ENCODE measurements around the gene UTP14C.

The UTP14C gene

DNA sequence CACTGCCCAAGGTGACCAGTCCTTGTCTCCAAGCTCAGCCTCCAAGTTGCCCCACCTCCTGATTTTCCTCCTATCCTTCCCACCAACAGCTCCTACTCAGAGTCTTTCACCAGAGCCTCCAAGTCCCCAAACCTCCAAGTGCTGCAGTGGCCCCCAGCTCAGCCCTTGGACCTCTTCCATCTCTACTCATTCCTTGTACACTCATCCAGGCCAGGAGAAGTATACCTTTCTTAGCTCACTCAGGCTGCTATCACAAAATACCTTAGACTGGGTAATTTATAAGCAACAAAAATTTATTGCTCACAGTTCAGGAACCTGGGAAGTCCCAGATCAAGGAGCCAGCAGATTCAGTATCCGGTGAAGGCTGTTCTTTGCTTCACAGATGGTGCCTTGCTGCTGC lies 24.6 kb upstream of the UTP14C start:
- Histone ChIP-seq H3K9ac (no peak overlapping the region), H3K4me3 (IDR thresholded peaks at IDR 0.05; ENCODE audit: insufficient read depth, low read depth, low read length) (no peak overlapping the region), H3K36me3 (ENCODE audit: insufficient read depth) (no peaks in the 10 kb centered on the region), H3K79me2 (ENCODE audit: insufficient read depth, low read depth) (no peaks in the 10 kb centered on the region), H3K27me3 (ENCODE audit: insufficient read depth, low read depth) (no peaks in the 10 kb centered on the region), H3K4me2 (no peak overlapping the region), H2AFZ (ENCODE audit: low read depth) (no peak overlapping the region), H3K27ac (no peak overlapping the region), H3K4me1 (ENCODE audit: low read depth, poor library complexity, severe bottlenecking) (peaks cover 4% of the 10 kb centered on the region), H4K20me1 (ENCODE audit: insufficient read depth) (no peaks in the 10 kb centered on the region)
- TF ChIP-seq CTCF (conservative IDR thresholded peaks at IDR 0.05; ENCODE audit: low read depth, low read length), result no peak

DNA sequence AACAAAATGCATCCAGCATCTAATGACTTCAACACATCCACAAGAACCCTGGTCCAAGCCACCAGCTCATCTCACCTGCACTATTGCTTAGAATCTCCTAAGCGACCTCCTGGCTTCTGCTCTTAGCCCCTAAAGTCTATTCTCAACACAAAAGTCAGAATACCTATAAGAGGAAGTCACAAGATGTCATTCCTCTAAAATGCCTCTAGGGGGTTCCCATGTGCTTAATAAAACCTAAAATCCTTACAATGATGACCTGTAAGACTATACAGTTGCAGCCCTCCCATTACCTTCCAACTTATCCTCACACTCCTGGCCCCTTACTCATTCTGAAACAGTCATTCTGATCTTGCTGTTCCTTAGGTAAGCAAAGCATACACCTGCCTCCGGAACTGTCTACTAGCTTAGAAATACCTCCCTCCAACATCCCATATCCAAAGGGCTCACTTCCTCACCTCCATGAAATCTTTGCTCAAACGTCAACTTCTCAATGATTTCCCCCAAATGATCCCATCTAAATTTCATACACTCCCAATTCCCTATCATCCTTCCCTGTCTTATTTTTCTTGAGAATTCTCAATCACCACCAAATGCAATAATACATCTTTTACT lies 23.3 kb upstream of the UTP14C start:
- Histone ChIP-seq H3K27me3 (ENCODE audit: insufficient read depth, low read depth) (no peaks in the 10 kb centered on the region), H3K9ac (no peak overlapping the region), H3K4me3 (IDR thresholded peaks at IDR 0.05; ENCODE audit: insufficient read depth, low read depth, low read length) (no peak overlapping the region), H3K4me1 (ENCODE audit: low read depth, poor library complexity, severe bottlenecking) (peaks cover 4% of the 10 kb centered on the region), H4K20me1 (ENCODE audit: insufficient read depth) (no peaks in the 10 kb centered on the region), H3K27ac (no peak overlapping the region), H3K36me3 (ENCODE audit: insufficient read depth) (no peaks in the 10 kb centered on the region), H2AFZ (ENCODE audit: low read depth) (no peak overlapping the region), H3K4me2 (no peak overlapping the region), H3K79me2 (ENCODE audit: insufficient read depth, low read depth) (no peaks in the 10 kb centered on the region)
- TF ChIP-seq CTCF (conservative IDR thresholded peaks at IDR 0.05; ENCODE audit: low read depth, low read length), result peak; percentile 53

DNA sequence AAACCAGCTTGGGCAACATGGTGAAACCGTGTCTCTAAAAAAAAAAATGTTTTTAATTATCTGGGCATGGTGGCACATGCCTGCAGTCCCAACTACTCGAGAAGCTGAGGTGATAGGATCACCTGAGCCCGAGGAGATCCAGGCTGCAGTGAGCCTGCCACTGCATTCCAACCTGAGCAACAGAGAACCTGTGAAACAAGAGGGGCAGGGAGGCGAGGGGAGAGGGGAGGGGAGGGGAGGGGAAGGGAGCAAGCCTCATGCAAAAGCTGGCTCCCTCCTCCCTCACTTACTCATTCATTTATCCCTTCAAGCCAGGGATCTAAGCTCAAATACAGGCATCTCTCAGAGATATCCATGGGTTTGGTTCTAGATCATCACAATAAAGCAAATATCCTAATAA lies 22.1 kb upstream of the UTP14C start:
- no peak overlapping the region for H3K27ac ChIP-seq
- no peak overlapping the region for H3K4me3 ChIP-seq (IDR thresholded peaks at IDR 0.05; ENCODE audit: insufficient read depth, low read depth, low read length)
- no peak overlapping the region for H3K9ac ChIP-seq
- H4K20me1 ChIP-seq (ENCODE audit: insufficient read depth), result no peaks in the 10 kb centered on the region
- no peak for TF ChIP-seq CTCF (conservative IDR thresholded peaks at IDR 0.05; ENCODE audit: low read depth, low read length)
- H3K4me2 ChIP-seq, result no peak overlapping the region
- H3K79me2 ChIP-seq (ENCODE audit: insufficient read depth, low read depth), result no peaks in the 10 kb centered on the region
- H3K27me3 ChIP-seq (ENCODE audit: insufficient read depth, low read depth), result no peaks in the 10 kb centered on the region
- no peak overlapping the region for H2AFZ ChIP-seq (ENCODE audit: low read depth)
- H3K4me1 ChIP-seq (ENCODE audit: low read depth, poor library complexity, severe bottlenecking), result peaks cover 4% of the 10 kb centered on the region
- H3K36me3 ChIP-seq (ENCODE audit: insufficient read depth), result no peaks in the 10 kb centered on the region

DNA sequence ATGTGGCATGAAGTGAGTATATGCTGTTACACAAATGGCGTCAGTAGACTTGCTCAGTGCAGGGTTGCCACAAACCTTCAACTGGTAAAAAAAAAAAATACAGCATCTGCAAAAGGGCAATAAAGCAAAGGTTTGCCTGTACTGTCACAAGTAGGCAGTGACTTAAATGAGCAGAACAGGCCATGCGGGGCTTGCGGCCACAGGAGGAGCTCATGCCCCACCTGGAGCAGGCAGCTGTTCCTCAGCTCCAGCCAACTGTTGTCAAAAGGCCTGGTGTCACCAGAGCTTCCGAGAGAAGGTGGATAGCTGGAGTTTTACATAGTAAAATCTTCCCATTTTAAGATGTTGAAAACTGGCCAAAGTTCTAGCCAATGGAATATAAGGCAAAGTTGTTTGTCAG lies 20.9 kb upstream of the UTP14C start:
- no peak overlapping the region for H2AFZ ChIP-seq (ENCODE audit: low read depth)
- no peak for TF ChIP-seq CTCF (conservative IDR thresholded peaks at IDR 0.05; ENCODE audit: low read depth, low read length)
- H3K27ac ChIP-seq, result no peak overlapping the region
- no peak overlapping the region for H3K9ac ChIP-seq
- H4K20me1 ChIP-seq (ENCODE audit: insufficient read depth), result no peaks in the 10 kb centered on the region
- H3K4me2 ChIP-seq, result no peak overlapping the region
- H3K4me3 ChIP-seq (IDR thresholded peaks at IDR 0.05; ENCODE audit: insufficient read depth, low read depth, low read length), result no peak overlapping the region
- no peaks in the 10 kb centered on the region for H3K27me3 ChIP-seq (ENCODE audit: insufficient read depth, low read depth)
- H3K79me2 ChIP-seq (ENCODE audit: insufficient read depth, low read depth), result no peaks in the 10 kb centered on the region
- no peaks in the 10 kb centered on the region for H3K36me3 ChIP-seq (ENCODE audit: insufficient read depth)
- H3K4me1 ChIP-seq (ENCODE audit: low read depth, poor library complexity, severe bottlenecking), result peaks cover 4% of the 10 kb centered on the region

All from KMS-11 (cell line).